K562 (cell line): ENCODE measurements around the gene GRIA1. TPM values are rescaled to one million over a fixed set of nuclear protein-coding genes. Genes with fewer than 3 reads are reported as not detected.

Experiments
- ATAC-seq: fragments of 200-7000 bp; cut with Tn5 transposase; 3 replicates; pipeline ENCODE4 v1.9.1; 2020; ENCODE audit warnings: moderate library complexity
- BruUV-seq: library from RNA; stranded (reverse); fragments of 400-500 nt; replicated peaks from 2 replicates; lab custom pipeline; 2021; lab: Mats Ljungman, UMichigan
- CTCF ChIA-PET: fragments of 300-600 bp; formaldehyde crosslinking; extraction: SDS; loops from one replicate; lab custom pipeline; 2021; ENCODE audit warnings: low intra/inter-chr PET ratio; lab: Yijun Ruan, JAX
- POLR2A ChIA-PET: fragments of 300-600, 350-650 bp; sonication (Branson Sonifier 250); formaldehyde crosslinking; extraction: SDS; loops from one replicate; lab custom pipeline; 2021; ENCODE audit warnings: antibody characterized with exemption, inconsistent platforms; lab: Yijun Ruan, JAX
- DNase-seq, 4 experiments: peaks; one replicate each; pipeline versions ENCODE4 v3.0.0 to v3.0.0-alpha.2; 2011 to 2018; ENCODE audit warnings: low spot score in 3 of 4, mixed read lengths in 3 of 4; ENCODE audit errors: extremely low read depth in 1 of 4
- FAIRE-seq: peaks from 2 replicates; lab custom pipeline; 2011; peaks lifted over from hg19 to GRCh38; lab: Jason Lieb, UNC
- H2AFZ ChIP-seq: 2 replicates; pipeline ENCODE4 v1.6.0; 2011; ENCODE audit warnings: low read depth, low read length, control low read depth, inconsistent platforms
- H3K27ac ChIP-seq: fragments of 200-600 bp; 3 replicates; pipeline ENCODE4 v1.8.0; 2011; ENCODE audit warnings: low read depth, mild to moderate bottlenecking, control low read depth, inconsistent platforms, low read length, moderate library complexity, mixed read lengths; ENCODE audit errors: extremely low read depth
- H3K27me3 ChIP-seq, 2 experiments: fragments of 300-600 bp in 1 of 2; 2 replicates in 1 of 2; 3 replicates in 1 of 2; pipeline versions ENCODE4 v1.6.0 to v1.8.0; 2011; ENCODE audit warnings: inconsistent platforms in 2 of 2, low read length in 2 of 2, mild to moderate bottlenecking in 1 of 2, mixed read lengths in 1 of 2, moderate library complexity in 1 of 2; ENCODE audit not compliant: control insufficient read depth in 2 of 2, insufficient read depth in 2 of 2
- H3K36me3 ChIP-seq: fragments of 300-600 bp; 3 replicates; pipeline ENCODE4 v1.8.0; 2011; ENCODE audit warnings: mild to moderate bottlenecking, low read length, inconsistent platforms; ENCODE audit not compliant: control insufficient read depth, insufficient read depth
- H3K4me1 ChIP-seq, 2 experiments: fragments of 200-600 bp in 1 of 2; replicated peaks in 1 of 2; 2 replicates in 1 of 2; 3 replicates in 1 of 2; pipeline versions ENCODE4 v1.5.1 to v1.8.0; 2011; ENCODE audit warnings: inconsistent platforms in 2 of 2, low read length in 2 of 2, mild to moderate bottlenecking in 1 of 2, mixed read lengths in 1 of 2, moderate library complexity in 1 of 2; ENCODE audit not compliant: control insufficient read depth in 2 of 2, insufficient read depth in 2 of 2
- H3K4me2 ChIP-seq: 2 replicates; pipeline ENCODE4 v1.6.1; 2011; ENCODE audit warnings: low read length, control low read depth, inconsistent platforms, mixed read lengths; ENCODE audit not compliant: insufficient read depth
- H3K4me3 ChIP-seq: fragments of 200-600 bp; sonication (generic), shearing (Covaris generic); 2 replicates; pipeline ENCODE4 v1.5.1; 2016; ENCODE audit warnings: control low read depth, inconsistent platforms
- H3K79me2 ChIP-seq: fragments of 200-600 bp; 3 replicates; pipeline ENCODE4 v1.8.0; 2011; ENCODE audit warnings: low read length, inconsistent platforms; ENCODE audit not compliant: control insufficient read depth, insufficient read depth
- H3K9ac ChIP-seq, 2 experiments: 2 replicates each; pipeline versions ENCODE4 v1.6.0 to v1.6.1; 2011; ENCODE audit warnings: low read depth in 2 of 2, low read length in 2 of 2, control low read depth in 1 of 2, inconsistent platforms in 1 of 2, mild to moderate bottlenecking in 1 of 2, mixed read lengths in 1 of 2; ENCODE audit not compliant: insufficient read depth in 1 of 2
- H3K9me1 ChIP-seq: one replicate; pipeline ENCODE4 v1.6.0; 2011; ENCODE audit warnings: inconsistent platforms, mild to moderate bottlenecking, low read length, moderate library complexity; ENCODE audit not compliant: control insufficient read depth, insufficient read depth
- H3K9me3 ChIP-seq: replicated peaks from 2 replicates; pipeline ENCODE4 v1.5.1; 2011; ENCODE audit warnings: low read depth, low read length, inconsistent platforms; ENCODE audit not compliant: control insufficient read depth, insufficient read depth
- H4K20me1 ChIP-seq: replicated peaks from 2 replicates; pipeline ENCODE4 v1.6.1; 2011; ENCODE audit warnings: low read length, inconsistent platforms, mixed read lengths; ENCODE audit not compliant: control insufficient read depth, insufficient read depth
- ARNT ChIP-seq, 2 experiments: fragments of 450-650 bp; IDR thresholded peaks; 2 replicates each; pipeline ENCODE4 v1.6.1; 2016; ENCODE audit warnings: mild to moderate bottlenecking in 1 of 2
- CBX8 ChIP-seq: fragments of 200-600 bp; sonication (generic); IDR thresholded peaks from 2 replicates; pipeline ENCODE4 v1.6.1; 2012; ENCODE audit warnings: borderline replicate concordance, mixed run types, low read depth, mild to moderate bottlenecking, moderate library complexity, mixed read lengths, low read length, control low read depth, inconsistent platforms; ENCODE audit not compliant: poor library complexity, severe bottlenecking; ENCODE audit errors: extremely low read depth
- CHCHD3 ChIP-seq: fragments of 250-450 bp; sonication (Bioruptor Pico); IDR thresholded peaks from 2 replicates; pipeline ENCODE4 v2.1.2; 2022; ENCODE audit warnings: mild to moderate bottlenecking
- CHD1 ChIP-seq: fragments of 200-600 bp; sonication (generic); IDR thresholded peaks from one replicate; pipeline ENCODE4 v1.6.1; 2012; ENCODE audit warnings: mild to moderate bottlenecking, moderate library complexity, low read length, inconsistent platforms
- HNRNPUL1 ChIP-seq: fragments of 200-400 bp; formaldehyde crosslinking; IDR thresholded peaks from 2 replicates; pipeline ENCODE4 v1.6.1; 2017; ENCODE audit warnings: low read length
- JUNB ChIP-seq: fragments of 450-650 bp; formaldehyde crosslinking; conservative IDR thresholded peaks from 2 replicates; pipeline ENCODE4 v1.4.0; 2020; ENCODE audit warnings: mild to moderate bottlenecking
- POLR2A ChIP-seq: fragments of 450-650 bp; conservative IDR thresholded peaks from 2 replicates; pipeline ENCODE4 v1.6.1; 2016
- SMAD2 ChIP-seq: fragments of 150-350 bp; IDR thresholded peaks from 2 replicates; pipeline ENCODE4 v1.6.1; 2014; ENCODE audit warnings: low read depth, mild to moderate bottlenecking, low read length
- SRF ChIP-seq, 2 experiments: fragments of 250-450, 450-650 bp in 1 of 2; sonication (Bioruptor Pico) in 1 of 2; sonication (generic) in 1 of 2; formaldehyde crosslinking; IDR thresholded peaks; 2 replicates each; pipeline versions ENCODE4 v1.5.0 to v1.5.1; 2020 to 2022; ENCODE audit warnings: mild to moderate bottlenecking in 1 of 2, missing genetic modification reagents in 1 of 2
- STAG1 ChIP-seq: sonication (generic); formaldehyde crosslinking; IDR thresholded peaks from 2 replicates; pipeline ENCODE4 v1.5.0; 2020; ENCODE audit warnings: missing genetic modification reagents, borderline replicate concordance
- SUPT5H ChIP-seq: fragments of 450-650 bp; IDR thresholded peaks from 2 replicates; pipeline ENCODE4 v1.6.1; 2016
- TCF7 ChIP-seq: sonication (generic); IDR thresholded peaks from 2 replicates; pipeline ENCODE4 v1.6.1; 2016; ENCODE audit warnings: antibody characterized with exemption, borderline replicate concordance
- ZNF212 ChIP-seq: fragments of 450-650 bp; formaldehyde crosslinking; IDR thresholded peaks from 2 replicates; pipeline ENCODE4 v1.4.0; 2020; ENCODE audit warnings: mild to moderate bottlenecking
- ZNF830 ChIP-seq: fragments of 250-450 bp; sonication (Bioruptor Pico); IDR thresholded peaks from 2 replicates; pipeline ENCODE4 v1.5.0; 2021; ENCODE audit warnings: mild to moderate bottlenecking
- WGBS: fragments of 100-300 bp; shearing (Covaris generic); methylation state at CpG from one replicate; pipeline ENCODE4 v1.1.6; 2016; ENCODE audit warnings: low coverage, mixed read lengths; ENCODE audit not compliant: insufficient coverage; ENCODE audit errors: missing lambda C conversion rate; 5-methylcytosine and 5-hydroxymethylcytosine counted together
- in situ Hi-C: fragments of 300-500 bp; cut with MboI; formaldehyde crosslinking; loops from 4 replicates; pipeline ENCODE4 v1.15.0; 2018; ENCODE audit warnings: inconsistent platforms, mixed read lengths
- intact Hi-C: fragments of 100-400 bp; cut with micrococcal nuclease; formaldehyde crosslinking; loops from 2 replicates; pipeline ENCODE4 v1.14.2; 2022
- polyA plus RNA-seq, 8 experiments: library from polyadenylated mRNA; depleted of rRNA in 4 of 8; stranded (reverse) in 5 of 8; unstranded in 3 of 8; fragments of >200 nt; fragmentation: Nextera tagmentation in 2 of 8; fragmentation: Illumina TruSeq in 1 of 8; extraction: Ambion mirVana in 2 of 8; extraction: Trizol in 1 of 8; gene quantifications; 2 replicates each; pipeline versions ENCODE4 v1.2.1 to v1.2.3, GENCODE V29; 2011 to 2014; ENCODE audit warnings: inconsistent platforms in 1 of 8, missing spikeins in 1 of 8
- total RNA-seq, 7 experiments: library from RNA; depleted of rRNA in 6 of 7; stranded (reverse); fragments of >200 nt in 6 of 7; fragmentation: Illumina TruSeq in 2 of 7; extraction: Trizol in 2 of 7; gene quantifications; 2 replicates each; pipeline versions ENCODE4 v1.2.1 to v1.2.3, GENCODE V29; 2011 to 2021; ENCODE audit warnings: low replicate concordance in 1 of 7
- TF ChIP-seq, protein P1 (sequence below): fragments of 200-800 bp; sonication (Bioruptor generic); IDR thresholded peaks from 2 replicates; pipeline ENCODE4 v1.6.1; 2016; ENCODE audit warnings: missing genetic modification characterization, missing compliant biosample characterization
- TF ChIP-seq, protein P2 (sequence below): sonication (generic); formaldehyde crosslinking; IDR thresholded peaks from 2 replicates; pipeline ENCODE4 v1.8.0; 2022; ENCODE audit warnings: mild to moderate bottlenecking, missing genetic modification reagents

GRIA1 gene
- total and polyA plus RNA-seq, 9 of the 15 experiments (the other 6 are each of a cell fraction or from before 2014, with no cell fraction given) = not detected

DNA sequence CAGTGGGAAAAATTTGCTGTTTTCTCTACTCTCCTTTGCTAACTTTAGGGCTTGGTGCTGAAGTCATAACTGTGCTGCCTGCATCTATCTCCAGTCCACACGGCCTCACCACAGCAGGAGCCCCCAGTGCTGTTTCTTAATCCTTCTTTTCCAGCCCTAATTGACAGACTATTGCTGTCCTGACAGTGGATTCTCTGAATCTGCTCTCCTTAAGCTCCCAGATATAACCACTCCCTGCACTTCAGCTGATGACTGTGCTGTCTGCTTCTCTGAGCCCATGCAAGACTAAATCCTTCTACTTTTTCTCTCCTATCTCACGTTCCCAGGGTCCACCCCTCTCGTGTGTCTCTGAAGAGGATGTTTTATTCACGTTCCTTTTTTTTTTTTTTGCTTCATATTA lies 19.7 kb upstream of the GRIA1 start:
- Histone ChIP-seq H3K27me3 (no peaks in the 10 kb centered on the region), H2AFZ (no peak overlapping the region), H3K9ac (no peak overlapping the region), H3K4me2 (no peak overlapping the region), H3K36me3 (no peaks in the 10 kb centered on the region), H3K9me1 (no peaks in the 10 kb centered on the region), H3K4me3 (no peak overlapping the region), H3K9me3 (no peaks in the 10 kb centered on the region), H4K20me1 (no peaks in the 10 kb centered on the region), H3K27ac (no peak overlapping the region), H3K79me2 (no peaks in the 10 kb centered on the region), H3K4me1 (no peaks in the 10 kb centered on the region)
- POLR2A ChIA-PET = no interaction called here
- no peak for FAIRE-seq
- DNase-seq = no peak
- ATAC-seq = no peak
- no TSS peak for BruUV-seq
- intact Hi-C loops (no loop called here), in situ Hi-C loops (no loop called here)
- TF ChIP-seq ZNF212 (no peak), JUNB (no peak), STAG1 (CRISPR knock-in tag) (no peak), HNRNPUL1 (no peak), POLR2A (no peak), TCF7 (no peak), SMAD2 (no peak), SRF (CRISPR knock-in tag; IDR thresholded peaks at IDR 0.05) (no peak), ZNF830 (no peak), CBX8 (no peak), SUPT5H (no peak), ARNT (IDR thresholded peaks at IDR 0.05) (no peak), CHCHD3 (CRISPR knock-in tag) (no peak), CHD1 (no peak)
- TF ChIP-seq, protein P1, sequence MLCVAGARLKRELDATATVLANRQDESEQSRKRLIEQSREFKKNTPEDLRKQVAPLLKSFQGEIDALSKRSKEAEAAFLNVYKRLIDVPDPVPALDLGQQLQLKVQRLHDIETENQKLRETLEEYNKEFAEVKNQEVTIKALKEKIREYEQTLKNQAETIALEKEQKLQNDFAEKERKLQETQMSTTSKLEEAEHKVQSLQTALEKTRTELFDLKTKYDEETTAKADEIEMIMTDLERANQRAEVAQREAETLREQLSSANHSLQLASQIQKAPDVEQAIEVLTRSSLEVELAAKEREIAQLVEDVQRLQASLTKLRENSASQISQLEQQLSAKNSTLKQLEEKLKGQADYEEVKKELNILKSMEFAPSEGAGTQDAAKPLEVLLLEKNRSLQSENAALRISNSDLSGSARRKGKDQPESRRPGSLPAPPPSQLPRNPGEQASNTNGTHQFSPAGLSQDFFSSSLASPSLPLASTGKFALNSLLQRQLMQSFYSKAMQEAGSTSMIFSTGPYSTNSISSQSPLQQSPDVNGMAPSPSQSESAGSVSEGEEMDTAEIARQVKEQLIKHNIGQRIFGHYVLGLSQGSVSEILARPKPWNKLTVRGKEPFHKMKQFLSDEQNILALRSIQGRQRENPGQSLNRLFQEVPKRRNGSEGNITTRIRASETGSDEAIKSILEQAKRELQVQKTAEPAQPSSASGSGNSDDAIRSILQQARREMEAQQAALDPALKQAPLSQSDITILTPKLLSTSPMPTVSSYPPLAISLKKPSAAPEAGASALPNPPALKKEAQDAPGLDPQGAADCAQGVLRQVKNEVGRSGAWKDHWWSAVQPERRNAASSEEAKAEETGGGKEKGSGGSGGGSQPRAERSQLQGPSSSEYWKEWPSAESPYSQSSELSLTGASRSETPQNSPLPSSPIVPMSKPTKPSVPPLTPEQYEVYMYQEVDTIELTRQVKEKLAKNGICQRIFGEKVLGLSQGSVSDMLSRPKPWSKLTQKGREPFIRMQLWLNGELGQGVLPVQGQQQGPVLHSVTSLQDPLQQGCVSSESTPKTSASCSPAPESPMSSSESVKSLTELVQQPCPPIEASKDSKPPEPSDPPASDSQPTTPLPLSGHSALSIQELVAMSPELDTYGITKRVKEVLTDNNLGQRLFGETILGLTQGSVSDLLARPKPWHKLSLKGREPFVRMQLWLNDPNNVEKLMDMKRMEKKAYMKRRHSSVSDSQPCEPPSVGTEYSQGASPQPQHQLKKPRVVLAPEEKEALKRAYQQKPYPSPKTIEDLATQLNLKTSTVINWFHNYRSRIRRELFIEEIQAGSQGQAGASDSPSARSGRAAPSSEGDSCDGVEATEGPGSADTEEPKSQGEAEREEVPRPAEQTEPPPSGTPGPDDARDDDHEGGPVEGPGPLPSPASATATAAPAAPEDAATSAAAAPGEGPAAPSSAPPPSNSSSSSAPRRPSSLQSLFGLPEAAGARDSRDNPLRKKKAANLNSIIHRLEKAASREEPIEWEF (CRISPR knock-in tag) = no peak
- TF ChIP-seq, protein P2, sequence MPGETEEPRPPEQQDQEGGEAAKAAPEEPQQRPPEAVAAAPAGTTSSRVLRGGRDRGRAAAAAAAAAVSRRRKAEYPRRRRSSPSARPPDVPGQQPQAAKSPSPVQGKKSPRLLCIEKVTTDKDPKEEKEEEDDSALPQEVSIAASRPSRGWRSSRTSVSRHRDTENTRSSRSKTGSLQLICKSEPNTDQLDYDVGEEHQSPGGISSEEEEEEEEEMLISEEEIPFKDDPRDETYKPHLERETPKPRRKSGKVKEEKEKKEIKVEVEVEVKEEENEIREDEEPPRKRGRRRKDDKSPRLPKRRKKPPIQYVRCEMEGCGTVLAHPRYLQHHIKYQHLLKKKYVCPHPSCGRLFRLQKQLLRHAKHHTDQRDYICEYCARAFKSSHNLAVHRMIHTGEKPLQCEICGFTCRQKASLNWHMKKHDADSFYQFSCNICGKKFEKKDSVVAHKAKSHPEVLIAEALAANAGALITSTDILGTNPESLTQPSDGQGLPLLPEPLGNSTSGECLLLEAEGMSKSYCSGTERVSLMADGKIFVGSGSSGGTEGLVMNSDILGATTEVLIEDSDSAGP (CRISPR knock-in tag) = no peak
- CTCF ChIA-PET = no interaction called here
- WGBS = 0% methylated on average over 3 of the region's 4 CpGs
